Nephron progenitor cell (in vitro differentiated cells): Measurements from ENCODE around the gene POLR3A.

Source experiments
- DNase-seq: peaks from one replicate; pipeline ENCODE4 v3.0.0; 2021
- H3K27ac Mint-ChIP-seq: 2 replicates; pipeline ENCODE4 v1.8.0; 2021; ENCODE audit warnings: mild to moderate bottlenecking, moderate library complexity, mixed read lengths
- H3K27me3 Mint-ChIP-seq: 2 replicates; pipeline ENCODE4 v1.8.0; 2021; ENCODE audit warnings: mild to moderate bottlenecking, low read depth, mixed read lengths; ENCODE audit not compliant: poor library complexity
- H3K36me3 Mint-ChIP-seq: 2 replicates; pipeline ENCODE4 v1.8.0; 2021; ENCODE audit warnings: low read depth, mixed read lengths
- H3K4me1 Mint-ChIP-seq: 2 replicates; pipeline ENCODE4 v1.8.0; 2021; ENCODE audit warnings: mixed read lengths
- H3K4me3 Mint-ChIP-seq: 2 replicates; pipeline ENCODE4 v1.8.0; 2021; ENCODE audit warnings: mild to moderate bottlenecking, moderate library complexity, mixed read lengths
- H3K9me3 Mint-ChIP-seq: 2 replicates; pipeline ENCODE4 v1.8.0; 2021; ENCODE audit warnings: mild to moderate bottlenecking, moderate library complexity, mixed read lengths
- CTCF ChIP-seq: fragments of 200-600 bp; sonication (generic); IDR thresholded peaks from 2 replicates; pipeline ENCODE4 v1.5.0; 2021; ENCODE audit warnings: antibody characterized with exemption

Gene POLR3A

GRCh38 chr10:77940627-77941026 is 88.7 kb downstream of the POLR3A start:
- H3K27ac Mint-ChIP-seq = no peak overlapping the region
- peaks cover 52% of the 10 kb centered on the region for H3K4me1 Mint-ChIP-seq

GRCh38 chr10:77940225-77940624 is 89.1 kb downstream of the POLR3A start:
- no peak for DNase-seq
- Mint-ChIP-seq H3K9me3 (no peaks in the 10 kb centered on the region), H3K27me3 (peaks cover 2% of the 10 kb centered on the region), H3K4me3 (no peak overlapping the region), H3K36me3 (no peaks in the 10 kb centered on the region), H3K27ac (no peak overlapping the region), H3K4me1 (peaks cover 53% of the 10 kb centered on the region)
- no peak for TF ChIP-seq CTCF

More at GRCh38 chr10:77940627-77941026, 88.7 kb downstream of the POLR3A start:
- H3K27me3 Mint-ChIP-seq = peaks cover 2% of the 10 kb centered on the region
- DNase-seq = no peak
- H3K4me3 Mint-ChIP-seq = no peak overlapping the region
- no peaks in the 10 kb centered on the region for H3K9me3 Mint-ChIP-seq
- H3K36me3 Mint-ChIP-seq = no peaks in the 10 kb centered on the region
- no peak for TF ChIP-seq CTCF

- DNase-seq = no peak
- TF ChIP-seq CTCF = no peak
- no peak overlapping the region for H3K4me3 Mint-ChIP-seq
- peaks cover 49% of the 10 kb centered on the region for H3K4me1 Mint-ChIP-seq
- H3K9me3 Mint-ChIP-seq = no peaks in the 10 kb centered on the region
- no peaks in the 10 kb centered on the region for H3K36me3 Mint-ChIP-seq
- peaks cover 2% of the 10 kb centered on the region for H3K27me3 Mint-ChIP-seq
- no peak overlapping the region for H3K27ac Mint-ChIP-seq
Observed at GRCh38 chr10:77939561-77940001, 89.7 kb downstream of the POLR3A start.

GRCh38 chr10:77936697-77937567 is 92.4 kb downstream of the POLR3A start:
- TF ChIP-seq CTCF = no peak
- Mint-ChIP-seq H3K27me3 (peaks cover 6% of the 10 kb centered on the region), H3K36me3 (no peaks in the 10 kb centered on the region), H3K4me1 (peaks cover 34% of the 10 kb centered on the region), H3K27ac (peak overlapping the region; percentile 4), H3K9me3 (no peaks in the 10 kb centered on the region), H3K4me3 (no peak overlapping the region)
- no peak for DNase-seq

GRCh38 chr10:77932016-77932715 is 97.1 kb downstream of the POLR3A start:
- peaks cover 25% of the 10 kb centered on the region for H3K27me3 Mint-ChIP-seq
- H3K27ac Mint-ChIP-seq = no peak overlapping the region
- H3K4me1 Mint-ChIP-seq = peaks cover 37% of the 10 kb centered on the region
- no peak overlapping the region for H3K4me3 Mint-ChIP-seq
- no peak for DNase-seq
- no peak for TF ChIP-seq CTCF
- peaks cover 3% of the 10 kb centered on the region for H3K9me3 Mint-ChIP-seq
- no peaks in the 10 kb centered on the region for H3K36me3 Mint-ChIP-seq
